SH-SY5Y (cell line): Measurements from ENCODE around the gene CDS1.

Source experiments
- GATA2 ChIP-seq: IDR thresholded peaks from 2 replicates; pipeline ENCODE4 v1.6.1; 2011; ENCODE audit warnings: mild to moderate bottlenecking, low read depth, low read length
- GATA3 ChIP-seq: IDR thresholded peaks from 2 replicates; pipeline ENCODE4 v1.6.1; 2011; ENCODE audit warnings: low read depth, mild to moderate bottlenecking, low read length, moderate library complexity

- TF ChIP-seq GATA2 = no peak
- no peak for TF ChIP-seq GATA3
Measured at GRCh38 chr4:84582988-84583875, at the start of gene CDS1.
